ENCODE results near the gene ERG. TPM values are rescaled to one million over a fixed set of nuclear protein-coding genes. Genes with fewer than 3 reads are reported as not detected.
A peak's percentile ranks its signal among the peaks of the same experiment; 100 is the strongest.

The ERG gene
- polyA plus RNA-seq, 2 of the 4 experiments (the other 2 are of a cell fraction): not detected

DNA sequence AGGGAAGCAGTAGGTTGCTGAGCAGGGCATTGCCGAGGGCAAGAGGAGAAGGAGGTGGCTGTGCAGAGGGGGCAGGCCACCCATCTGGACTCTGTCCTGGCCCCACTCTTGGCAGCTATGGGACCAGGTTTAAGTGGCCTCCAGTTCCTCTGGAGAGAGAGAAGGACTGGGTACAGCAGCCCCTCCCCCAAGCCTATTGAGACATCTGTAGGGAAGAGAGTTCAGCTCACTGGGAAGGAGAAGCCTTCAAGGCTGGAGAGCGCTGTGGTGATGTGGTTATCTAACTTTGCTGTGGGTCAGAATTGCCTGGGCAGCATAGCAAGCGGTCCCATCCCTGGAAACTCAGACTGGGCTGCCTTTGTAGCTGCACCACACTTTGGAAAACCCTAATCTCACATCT, 147.6 kb downstream of the ERG start:
- CTCF ChIA-PET: interaction anchor here (0.6 to 4.9 kb wide), 10 partner anchors 14 to 676 kb away, joined by 3 to 75 read pairs (median 8); partner anchors contain the start of gene KCNJ6
- TF ChIP-seq HDAC2 (IDR thresholded peaks at IDR 0.05) (no peak), RCOR1 (IDR thresholded peaks at IDR 0.05; ENCODE audit: low read depth, low read length) (no peak), ZNF302 (CRISPR knock-in tag; IDR thresholded peaks at IDR 0.05) (no peak), JUN (IDR thresholded peaks at IDR 0.05) (no peak), FOSB (CRISPR knock-in tag; IDR thresholded peaks at IDR 0.05) (no peak), BHLHE40 (IDR thresholded peaks at IDR 0.05; ENCODE audit: low read depth, low read length) (no peak), ZFP36 (IDR thresholded peaks at IDR 0.05; ENCODE audit: borderline replicate concordance, partially characterized antibody) (no peak), HOXB5 (CRISPR knock-in tag; IDR thresholded peaks at IDR 0.05) (no peak), USF2 (IDR thresholded peaks at IDR 0.05) (no peak), RNF2 (IDR thresholded peaks at IDR 0.05; ENCODE audit: borderline replicate concordance, low read depth) (no peak), CHD4 (IDR thresholded peaks at IDR 0.05; ENCODE audit: borderline replicate concordance) (no peak), MAX (IDR thresholded peaks at IDR 0.05) (no peak), ZSCAN20 (CRISPR knock-in tag; IDR thresholded peaks at IDR 0.05) (no peak), EHF (CRISPR knock-in tag; IDR thresholded peaks at IDR 0.05) (no peak), E2F6 (IDR thresholded peaks at IDR 0.05; ENCODE audit: borderline replicate concordance, low read depth) (no peak), RAD21 (conservative IDR thresholded peaks at IDR 0.05 in 1 of 2, IDR thresholded peaks at IDR 0.05 in 1 of 2) (no peak), CEBPB (IDR thresholded peaks at IDR 0.05) (no peak)
- TF ChIP-seq, protein P1, sequence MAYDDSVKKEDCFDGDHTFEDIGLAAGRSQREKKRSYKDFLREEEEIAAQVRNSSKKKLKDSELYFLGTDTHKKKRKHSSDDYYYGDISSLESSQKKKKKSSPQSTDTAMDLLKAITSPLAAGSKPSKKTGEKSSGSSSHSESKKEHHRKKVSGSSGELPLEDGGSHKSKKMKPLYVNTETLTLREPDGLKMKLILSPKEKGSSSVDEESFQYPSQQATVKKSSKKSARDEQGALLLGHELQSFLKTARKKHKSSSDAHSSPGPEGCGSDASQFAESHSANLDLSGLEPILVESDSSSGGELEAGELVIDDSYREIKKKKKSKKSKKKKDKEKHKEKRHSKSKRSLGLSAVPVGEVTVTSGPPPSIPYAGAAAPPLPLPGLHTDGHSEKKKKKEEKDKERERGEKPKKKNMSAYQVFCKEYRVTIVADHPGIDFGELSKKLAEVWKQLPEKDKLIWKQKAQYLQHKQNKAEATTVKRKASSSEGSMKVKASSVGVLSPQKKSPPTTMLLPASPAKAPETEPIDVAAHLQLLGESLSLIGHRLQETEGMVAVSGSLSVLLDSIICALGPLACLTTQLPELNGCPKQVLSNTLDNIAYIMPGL (CRISPR knock-in tag; IDR thresholded peaks at IDR 0.05; ENCODE audit: borderline replicate concordance): no peak
- POLR2A ChIA-PET: no interaction called here
- Histone ChIP-seq H3K4me2 (no peak overlapping the region), H3K4me3 (no peak overlapping the region), H3K4me1 (peaks cover 23% of the 10 kb centered on the region), H3K9me3 (peaks cover 5% of the 10 kb centered on the region; the same call in 2 of the 3 replicates), H3K27ac (peak overlapping the region; percentile 84 to 86)
- no peak for DNase-seq (ENCODE audit: low read depth in 1 of 2, low spot score in 1 of 2)
- no peak for FAIRE-seq
- 93% methylated on average over 3 of the region's 3 CpGs for WGBS (ENCODE audit: missing lambda C conversion rate)
- no peak for ATAC-seq

DNA sequence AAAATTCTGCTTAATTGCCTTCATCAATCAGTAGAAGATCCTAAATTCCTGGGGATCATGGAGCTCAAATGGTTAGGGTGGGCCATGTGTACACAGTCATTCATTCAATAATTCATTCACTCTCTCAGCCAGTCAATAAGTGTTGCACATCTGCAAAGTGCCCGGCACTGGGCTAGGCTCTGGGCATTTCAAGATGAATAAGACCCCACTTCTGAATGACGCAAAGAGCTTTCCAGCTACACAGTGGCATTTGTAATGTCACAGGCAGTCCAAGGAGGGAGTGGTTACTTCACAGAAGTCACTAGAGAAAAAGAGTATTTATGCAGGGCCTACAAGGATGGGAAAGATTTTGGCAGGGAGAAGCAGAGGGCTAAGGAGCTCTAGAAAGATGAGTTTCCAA, 148.3 kb downstream of the ERG start:
- no peak for TF ChIP-seq ZSCAN20 (CRISPR knock-in tag; IDR thresholded peaks at IDR 0.05)
- TF ChIP-seq POLR2AphosphoS2 (conservative IDR thresholded peaks at IDR 0.05; ENCODE audit: low read length): no peak
- no peak for TF ChIP-seq HOXA7 (CRISPR knock-in tag; IDR thresholded peaks at IDR 0.05)
- TF ChIP-seq, protein P2, sequence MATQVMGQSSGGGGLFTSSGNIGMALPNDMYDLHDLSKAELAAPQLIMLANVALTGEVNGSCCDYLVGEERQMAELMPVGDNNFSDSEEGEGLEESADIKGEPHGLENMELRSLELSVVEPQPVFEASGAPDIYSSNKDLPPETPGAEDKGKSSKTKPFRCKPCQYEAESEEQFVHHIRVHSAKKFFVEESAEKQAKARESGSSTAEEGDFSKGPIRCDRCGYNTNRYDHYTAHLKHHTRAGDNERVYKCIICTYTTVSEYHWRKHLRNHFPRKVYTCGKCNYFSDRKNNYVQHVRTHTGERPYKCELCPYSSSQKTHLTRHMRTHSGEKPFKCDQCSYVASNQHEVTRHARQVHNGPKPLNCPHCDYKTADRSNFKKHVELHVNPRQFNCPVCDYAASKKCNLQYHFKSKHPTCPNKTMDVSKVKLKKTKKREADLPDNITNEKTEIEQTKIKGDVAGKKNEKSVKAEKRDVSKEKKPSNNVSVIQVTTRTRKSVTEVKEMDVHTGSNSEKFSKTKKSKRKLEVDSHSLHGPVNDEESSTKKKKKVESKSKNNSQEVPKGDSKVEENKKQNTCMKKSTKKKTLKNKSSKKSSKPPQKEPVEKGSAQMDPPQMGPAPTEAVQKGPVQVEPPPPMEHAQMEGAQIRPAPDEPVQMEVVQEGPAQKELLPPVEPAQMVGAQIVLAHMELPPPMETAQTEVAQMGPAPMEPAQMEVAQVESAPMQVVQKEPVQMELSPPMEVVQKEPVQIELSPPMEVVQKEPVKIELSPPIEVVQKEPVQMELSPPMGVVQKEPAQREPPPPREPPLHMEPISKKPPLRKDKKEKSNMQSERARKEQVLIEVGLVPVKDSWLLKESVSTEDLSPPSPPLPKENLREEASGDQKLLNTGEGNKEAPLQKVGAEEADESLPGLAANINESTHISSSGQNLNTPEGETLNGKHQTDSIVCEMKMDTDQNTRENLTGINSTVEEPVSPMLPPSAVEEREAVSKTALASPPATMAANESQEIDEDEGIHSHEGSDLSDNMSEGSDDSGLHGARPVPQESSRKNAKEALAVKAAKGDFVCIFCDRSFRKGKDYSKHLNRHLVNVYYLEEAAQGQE (IDR thresholded peaks at IDR 0.05): no peak
- TF ChIP-seq EHF (CRISPR knock-in tag; IDR thresholded peaks at IDR 0.05): no peak
- no peak for DNase-seq (ENCODE audit: low read depth in 1 of 2, low spot score in 1 of 2)
- ChIA-PET CTCF (interaction anchor here (0.6 to 4.9 kb wide), 8 partner anchors 69 to 675 kb away, joined by 3 to 75 read pairs (median 8); partner anchors contain the start of gene KCNJ6), POLR2A (no interaction called here)
- 100% methylated on average over 2 of the region's 2 CpGs for WGBS (ENCODE audit: missing lambda C conversion rate)
- no peak for FAIRE-seq
- Histone ChIP-seq H3K9me3 (peaks cover 5% of the 10 kb centered on the region; the same call in 2 of the 3 replicates), H3K4me1 (peaks cover 19% of the 10 kb centered on the region), H3K27ac (peak overlapping the region; percentile 84 to 86), H3K4me3 (no peak overlapping the region), H3K4me2 (no peak overlapping the region)
- ATAC-seq: no peak

All from A549 (cell line).